Sigmoid colon (tissue), 7 donors: ENCODE results near the gene LPAR6. TPM values are rescaled to one million over a fixed set of nuclear protein-coding genes. Genes with fewer than 3 reads are reported as not detected.

Experiments used
- DNase-seq: peaks from one replicate; pipeline ENCODE4 v3.0.0-alpha.2; 2019
- H3K27ac ChIP-seq, 4 donors: fragments of 200-600 bp; sonication (generic); one replicate each; pipeline ENCODE4 v1.5.1; 2016 to 2019; ENCODE audit warnings: mild to moderate bottlenecking in 1 of 4
- H3K27me3 ChIP-seq, 3 donors: fragments of 200-600 bp; sonication (generic); one replicate each; pipeline ENCODE4 v1.5.1; 2019; ENCODE audit warnings: mild to moderate bottlenecking in 1 of 3
- H3K36me3 ChIP-seq, 4 donors: fragments of 200-600 bp; sonication (generic); one replicate each; pipeline ENCODE4 v1.5.1; 2016 to 2019
- H3K4me1 ChIP-seq, 4 donors: fragments of 200-600 bp; sonication (generic); one replicate each; pipeline ENCODE4 v1.5.1; 2017 to 2019
- H3K4me3 ChIP-seq, 4 donors: fragments of 200-600 bp; sonication (generic); one replicate each; pipeline ENCODE4 v1.5.1; 2017 to 2019; ENCODE audit warnings: mild to moderate bottlenecking in 2 of 4, moderate library complexity in 1 of 4
- H3K9me3 ChIP-seq, 4 donors: fragments of 200-600 bp in 3 of 4; sonication (generic) in 3 of 4; one replicate each; pipeline versions ENCODE4 v1.5.1 to v1.6.1; 2013 to 2019
- CTCF ChIP-seq, 4 experiments: fragments of 450-650 bp in 3 of 4; fragments of 200-600 bp in 1 of 4; IDR thresholded peaks; one replicate each; pipeline ENCODE4 v1.5.1; 2016 to 2019; ENCODE audit warnings: antibody characterized with exemption in 4 of 4, mild to moderate bottlenecking in 3 of 4, moderate library complexity in 2 of 4
- EP300 ChIP-seq, 4 donors: sonication (generic); formaldehyde crosslinking; IDR thresholded peaks; one replicate each; pipeline ENCODE4 v1.6.1; 2017; ENCODE audit warnings: antibody characterized with exemption in 4 of 4
- POLR2A ChIP-seq, 2 donors: fragments of 450-650 bp; IDR thresholded peaks; one replicate each; pipeline ENCODE4 v1.6.1; 2016; ENCODE audit warnings: antibody characterized with exemption in 2 of 2, mild to moderate bottlenecking in 2 of 2, moderate library complexity in 2 of 2
- POLR2AphosphoS5 ChIP-seq, 4 donors: sonication (generic); formaldehyde crosslinking; IDR thresholded peaks; one replicate each; pipeline ENCODE4 v1.6.1; 2017; ENCODE audit warnings: antibody characterized with exemption in 4 of 4
- WGBS, 2 donors: extraction: QIAGEN DNeasy Blood & Tissue Kit; methylation state at CpG; one replicate each; pipeline ENCODE4 v1.1.7; 2013; 5-methylcytosine and 5-hydroxymethylcytosine counted together
- intact Hi-C: fragments of 100-400 bp; cut with DNase I; formaldehyde crosslinking; loops from one replicate; pipeline ENCODE4 v1.15.1; 2023
- polyA plus RNA-seq, 3 donors: library from polyadenylated mRNA; stranded (reverse); fragments of 200-250 nt; gene quantifications; one replicate each; pipeline ENCODE4 v1.2.3, GENCODE V29; 2013
- total RNA-seq, 4 donors: library from RNA; depleted of rRNA; stranded (reverse); fragments of >200 nt; gene quantifications; one replicate each; pipeline ENCODE4 v1.1.0, GENCODE V29; 2016
- donor health status: healthy with polysubstance abuse.
- donor health status: Bipolar disorder and iron deficiency.
- donor health status: healthy.

Gene LPAR6
- total and polyA plus RNA-seq, 7 donors = 11.4 to 24.2 (median 15.0) TPM

GRCh38 chr13:48398450-48399095 lies 14.3 kb downstream of the LPAR6 start:
- intact Hi-C loops = no loop called here
- H3K4me1 ChIP-seq = peaks cover 0 to 37% (median 22%) of the 10 kb centered on the region in 4 donors
- no peak for TF ChIP-seq EP300 (IDR thresholded peaks at IDR 0.05)
- no peak for TF ChIP-seq CTCF (IDR thresholded peaks at IDR 0.05)
- TF ChIP-seq POLR2A (IDR thresholded peaks at IDR 0.05) = no peak
- no peak for TF ChIP-seq POLR2AphosphoS5 (IDR thresholded peaks at IDR 0.05)
- no peaks in the 10 kb centered on the region for H3K27me3 ChIP-seq
- DNase-seq = no peak
- no peak overlapping the region for H3K4me3 ChIP-seq
- H3K36me3 ChIP-seq = peaks cover 0 to 13% (median 2%) of the 10 kb centered on the region in 4 donors
- no peaks in the 10 kb centered on the region for H3K9me3 ChIP-seq
- peak overlapping the region in 1 of 4 donors; percentile 21 for H3K27ac ChIP-seq

GRCh38 chr13:48397744-48398143 lies 15.2 kb downstream of the LPAR6 start:
- Histone ChIP-seq H3K36me3 (peaks cover 0 to 14% (median 2%) of the 10 kb centered on the region in 4 donors), H3K27me3 (no peaks in the 10 kb centered on the region), H3K4me3 (no peak overlapping the region), H3K27ac (no peak overlapping the region), H3K4me1 (peaks cover 0 to 35% (median 22%) of the 10 kb centered on the region in 4 donors), H3K9me3 (no peaks in the 10 kb centered on the region)
- DNase-seq = no peak
- TF ChIP-seq EP300 (IDR thresholded peaks at IDR 0.05) (no peak), POLR2AphosphoS5 (IDR thresholded peaks at IDR 0.05) (no peak), CTCF (IDR thresholded peaks at IDR 0.05) (no peak), POLR2A (IDR thresholded peaks at IDR 0.05) (no peak)
- WGBS, 2 donors = 25 to 50% methylated on average over 1 of the region's 1 CpG
- intact Hi-C loops = no loop called here

GRCh38 chr13:48393698-48394085 lies 19.2 kb downstream of the LPAR6 start:
- Histone ChIP-seq H3K9me3 (peaks cover 0 to 6% (median 0%) of the 10 kb centered on the region in 4 donors), H3K36me3 (peaks cover 0 to 22% (median 4%) of the 10 kb centered on the region in 4 donors), H3K27ac (no peak overlapping the region), H3K27me3 (no peaks in the 10 kb centered on the region), H3K4me3 (no peak overlapping the region), H3K4me1 (peaks cover 0 to 11% (median 9%) of the 10 kb centered on the region in 4 donors)
- 94% methylated on average over 2 of the region's 2 CpGs for WGBS, 2 donors
- TF ChIP-seq POLR2AphosphoS5 (IDR thresholded peaks at IDR 0.05) (no peak), CTCF (IDR thresholded peaks at IDR 0.05) (no peak), POLR2A (IDR thresholded peaks at IDR 0.05) (no peak), EP300 (IDR thresholded peaks at IDR 0.05) (no peak)
- DNase-seq = no peak
- intact Hi-C loops = no loop called here

GRCh38 chr13:48393030-48393697 lies 19.7 kb downstream of the LPAR6 start:
- Histone ChIP-seq H3K27me3 (no peaks in the 10 kb centered on the region), H3K36me3 (peaks cover 0 to 22% (median 4%) of the 10 kb centered on the region in 4 donors), H3K27ac (no peak overlapping the region), H3K9me3 (peaks cover 0 to 6% (median 0%) of the 10 kb centered on the region in 4 donors), H3K4me3 (no peak overlapping the region), H3K4me1 (peaks cover 0 to 6% (median 3%) of the 10 kb centered on the region in 4 donors)
- DNase-seq = no peak
- TF ChIP-seq EP300 (IDR thresholded peaks at IDR 0.05) (no peak), POLR2AphosphoS5 (IDR thresholded peaks at IDR 0.05) (no peak), POLR2A (IDR thresholded peaks at IDR 0.05) (no peak), CTCF (IDR thresholded peaks at IDR 0.05) (no peak)
- 87 to 91% methylated on average over 3 of the region's 3 CpGs for WGBS, 2 donors
- intact Hi-C loops = no loop called here
